Nephron progenitor cell (in vitro differentiated cells): ENCODE measurements around the gene PET100.

ENCODE experiments used
- DNase-seq: peaks from one replicate; pipeline ENCODE4 v3.0.0; 2021
- H3K27ac Mint-ChIP-seq: 2 replicates; pipeline ENCODE4 v1.8.0; 2021; ENCODE audit warnings: mild to moderate bottlenecking, moderate library complexity, mixed read lengths
- H3K27me3 Mint-ChIP-seq: 2 replicates; pipeline ENCODE4 v1.8.0; 2021; ENCODE audit warnings: mild to moderate bottlenecking, low read depth, mixed read lengths; ENCODE audit not compliant: poor library complexity
- H3K36me3 Mint-ChIP-seq: 2 replicates; pipeline ENCODE4 v1.8.0; 2021; ENCODE audit warnings: low read depth, mixed read lengths
- H3K4me1 Mint-ChIP-seq: 2 replicates; pipeline ENCODE4 v1.8.0; 2021; ENCODE audit warnings: mixed read lengths
- H3K4me3 Mint-ChIP-seq: 2 replicates; pipeline ENCODE4 v1.8.0; 2021; ENCODE audit warnings: mild to moderate bottlenecking, moderate library complexity, mixed read lengths
- H3K9me3 Mint-ChIP-seq: 2 replicates; pipeline ENCODE4 v1.8.0; 2021; ENCODE audit warnings: mild to moderate bottlenecking, moderate library complexity, mixed read lengths
- CTCF ChIP-seq: fragments of 200-600 bp; sonication (generic); IDR thresholded peaks from 2 replicates; pipeline ENCODE4 v1.5.0; 2021; ENCODE audit warnings: antibody characterized with exemption

The PET100 gene

GRCh38 chr19:7670150-7670783, 40.7 kb downstream of the PET100 start:
- H3K27ac Mint-ChIP-seq: no peak overlapping the region
- TF ChIP-seq CTCF: no peak
- no peaks in the 10 kb centered on the region for H3K36me3 Mint-ChIP-seq

GRCh38 chr19:7670790-7671189, 41.2 kb downstream of the PET100 start:
- Mint-ChIP-seq H3K36me3 (no peaks in the 10 kb centered on the region), H3K9me3 (peaks cover 15% of the 10 kb centered on the region), H3K27me3 (peaks cover 95% of the 10 kb centered on the region), H3K4me1 (no peaks in the 10 kb centered on the region), H3K27ac (no peak overlapping the region), H3K4me3 (peak overlapping the region; percentile 82)
- DNase-seq: no peak
- TF ChIP-seq CTCF: no peak

More at GRCh38 chr19:7670150-7670783, 40.7 kb downstream of the PET100 start:
- H3K4me1 Mint-ChIP-seq: no peaks in the 10 kb centered on the region
- DNase-seq: peak; percentile 58
- H3K9me3 Mint-ChIP-seq: peaks cover 15% of the 10 kb centered on the region
- peaks cover 97% of the 10 kb centered on the region for H3K27me3 Mint-ChIP-seq
- H3K4me3 Mint-ChIP-seq: peak overlapping the region; percentile 82

- H3K27me3 Mint-ChIP-seq: peaks cover 95% of the 10 kb centered on the region
- no peak overlapping the region for H3K27ac Mint-ChIP-seq
- peaks cover 5% of the 10 kb centered on the region for H3K4me1 Mint-ChIP-seq
- no peak for DNase-seq
- no peak overlapping the region for H3K4me3 Mint-ChIP-seq
- TF ChIP-seq CTCF: no peak
- H3K9me3 Mint-ChIP-seq: peaks cover 15% of the 10 kb centered on the region
- no peaks in the 10 kb centered on the region for H3K36me3 Mint-ChIP-seq
Measured at GRCh38 chr19:7672522-7672921, 42.9 kb downstream of the PET100 start.

GRCh38 chr19:7674010-7675005, 44.7 kb downstream of the PET100 start:
- peak; percentile 39 for DNase-seq
- Mint-ChIP-seq H3K27ac (no peak overlapping the region), H3K27me3 (peaks cover 87% of the 10 kb centered on the region), H3K9me3 (peaks cover 15% of the 10 kb centered on the region), H3K4me3 (no peak overlapping the region), H3K36me3 (no peaks in the 10 kb centered on the region), H3K4me1 (peaks cover 17% of the 10 kb centered on the region)
- no peak for TF ChIP-seq CTCF

GRCh38 chr19:7676376-7676775, 46.8 kb downstream of the PET100 start:
- H3K27me3 Mint-ChIP-seq: peaks cover 77% of the 10 kb centered on the region
- no peak for TF ChIP-seq CTCF
- DNase-seq: no peak
- no peaks in the 10 kb centered on the region for H3K36me3 Mint-ChIP-seq
- peaks cover 15% of the 10 kb centered on the region for H3K9me3 Mint-ChIP-seq
- no peak overlapping the region for H3K4me3 Mint-ChIP-seq
- peaks cover 27% of the 10 kb centered on the region for H3K4me1 Mint-ChIP-seq
- no peak overlapping the region for H3K27ac Mint-ChIP-seq
